Lower lobe of right lung (tissue), 2 donors: ENCODE data around the gene MBTPS1. TPM values are rescaled to one million over a fixed set of nuclear protein-coding genes. Genes with fewer than 3 reads are reported as not detected.
A peak's percentile ranks its signal among the peaks of the same experiment; 100 is the strongest.

Experiments used
- ATAC-seq, 2 donors: fragments of 200-7000 bp; cut with Tn5 transposase; one replicate each; pipeline ENCODE4 v1.9.1; 2020 to 2022; ENCODE audit warnings: mild to moderate bottlenecking in 2 of 2, moderate library complexity in 2 of 2
- DNase-seq: peaks from one replicate; pipeline ENCODE4 v3.0.0-alpha.2; 2020
- H3K27ac ChIP-seq: fragments of 200-600 bp; one replicate; pipeline ENCODE4 v1.8.0; 2022
- H3K27me3 ChIP-seq: fragments of 200-600 bp; one replicate; pipeline ENCODE4 v1.8.0; 2022; ENCODE audit warnings: low read depth
- H3K36me3 ChIP-seq: fragments of 200-600 bp; one replicate; pipeline ENCODE4 v1.8.0; 2022; ENCODE audit warnings: mild to moderate bottlenecking
- H3K4me1 ChIP-seq: fragments of 200-600 bp; one replicate; pipeline ENCODE4 v1.8.0; 2022
- H3K4me3 ChIP-seq: fragments of 200-600 bp; one replicate; pipeline ENCODE4 v1.8.0; 2022; ENCODE audit warnings: mild to moderate bottlenecking
- H3K9me3 ChIP-seq: fragments of 200-600 bp; one replicate; pipeline ENCODE4 v1.8.0; 2022
- CTCF ChIP-seq: fragments of 200-600 bp; IDR thresholded peaks from one replicate; pipeline ENCODE4 v1.8.0; 2022; ENCODE audit warnings: antibody characterized with exemption, mild to moderate bottlenecking
- intact Hi-C: fragments of 100-400 bp; cut with DNase I; formaldehyde crosslinking; loops from one replicate; pipeline ENCODE4 v1.11.0; 2022
- total RNA-seq: library from RNA; stranded (reverse); fragmentation: NEBNext Ultra II Directional; extraction: Animal tissue kit (Norgen Biotek cat#: 25700); gene quantifications from one replicate; pipeline ENCODE4 v1.2.1, GENCODE V29; 2021
- donor health status: DM: no; HTN: yes; CAD: no; lungs with severe emphysema.

MBTPS1 gene
- total RNA-seq, 1 donor from 2014 or later = 94.7 TPM

DNA sequence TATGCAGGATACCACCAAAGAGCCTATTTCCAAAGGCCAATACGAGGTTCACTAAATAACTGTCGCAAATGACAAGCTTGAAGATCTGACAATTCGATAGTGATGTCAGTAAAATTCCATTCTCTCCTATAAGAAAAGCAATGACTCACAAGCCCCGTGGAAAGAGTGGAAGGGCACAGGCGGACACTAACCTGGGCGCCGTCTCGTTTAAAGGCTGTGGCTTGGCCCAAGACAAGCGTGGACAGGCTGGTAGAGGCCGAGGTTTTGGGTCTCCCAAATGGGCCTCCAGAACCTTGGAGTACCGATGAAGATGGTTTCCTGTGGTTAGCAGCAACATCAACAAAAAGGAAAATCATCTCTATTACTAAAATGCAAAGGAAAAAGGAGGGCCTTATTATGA lies 57.6 kb downstream of the MBTPS1 start:
- peaks cover 100% of the 10 kb centered on the region for H3K36me3 ChIP-seq
- H3K4me1 ChIP-seq = no peaks in the 10 kb centered on the region
- DNase-seq (no peak), ATAC-seq (no peak)
- H3K4me3 ChIP-seq = no peak overlapping the region
- H3K9me3 ChIP-seq = no peaks in the 10 kb centered on the region
- intact Hi-C loops = no loop called here
- H3K27me3 ChIP-seq = no peaks in the 10 kb centered on the region
- no peak for TF ChIP-seq CTCF
- no peak overlapping the region for H3K27ac ChIP-seq

DNA sequence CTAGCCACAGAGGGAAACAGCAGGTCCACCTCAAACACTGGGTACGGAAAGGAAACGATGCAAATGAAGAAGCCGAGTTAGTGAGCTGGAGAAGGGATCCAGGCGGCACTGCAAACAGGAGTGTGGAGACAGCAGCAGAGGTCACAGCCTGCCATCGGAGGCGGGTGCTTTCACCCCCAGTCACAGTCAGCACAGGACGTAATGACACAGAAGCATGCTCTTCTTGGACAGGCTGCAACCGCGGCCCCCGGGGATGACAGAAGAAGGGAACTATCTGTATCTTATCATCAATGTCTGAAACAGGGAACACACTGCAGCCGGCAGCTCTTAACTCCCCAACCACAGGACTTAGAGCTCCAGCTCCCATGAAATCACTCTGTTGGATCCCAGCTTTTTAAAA lies 58.1 kb downstream of the MBTPS1 start:
- intact Hi-C loops = no loop called here
- Histone ChIP-seq H3K9me3 (no peaks in the 10 kb centered on the region), H3K36me3 (peaks cover 100% of the 10 kb centered on the region), H3K27ac (no peak overlapping the region), H3K4me1 (no peaks in the 10 kb centered on the region), H3K4me3 (no peak overlapping the region), H3K27me3 (no peaks in the 10 kb centered on the region)
- ATAC-seq (no peak), DNase-seq (no peak)
- TF ChIP-seq CTCF = no peak

GRCh38 chr16:84058211-84058610 lies 58.5 kb downstream of the MBTPS1 start:
- intact Hi-C loops = no loop called here
- H3K4me3 ChIP-seq = no peak overlapping the region
- no peaks in the 10 kb centered on the region for H3K27me3 ChIP-seq
- no peaks in the 10 kb centered on the region for H3K9me3 ChIP-seq
- H3K27ac ChIP-seq = no peak overlapping the region
- no peak for TF ChIP-seq CTCF
- H3K36me3 ChIP-seq = peaks cover 100% of the 10 kb centered on the region
- no peaks in the 10 kb centered on the region for H3K4me1 ChIP-seq
- ATAC-seq (no peak), DNase-seq (no peak)

DNA sequence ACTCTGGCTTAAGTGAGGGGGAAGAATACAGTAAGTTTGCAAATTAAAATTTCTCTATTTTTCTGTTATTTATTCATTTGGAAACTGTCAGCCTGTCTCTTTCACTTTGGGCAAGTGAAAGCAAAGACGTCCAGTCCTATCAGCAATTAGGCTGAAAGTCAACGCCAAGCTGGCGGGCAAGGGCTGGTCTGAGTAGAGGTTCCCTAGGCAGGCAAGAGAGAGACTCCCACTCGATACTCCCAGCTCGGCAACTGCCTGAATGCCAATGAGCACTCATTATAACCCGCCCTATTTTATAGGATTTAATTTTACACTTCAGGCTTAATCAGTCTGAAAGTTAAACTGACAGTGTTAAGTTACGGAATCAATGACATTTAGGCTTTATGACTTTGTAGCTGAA lies 59.8 kb downstream of the MBTPS1 start:
- Histone ChIP-seq H3K9me3 (no peaks in the 10 kb centered on the region), H3K27ac (no peak overlapping the region), H3K27me3 (no peaks in the 10 kb centered on the region), H3K4me3 (no peak overlapping the region), H3K36me3 (peaks cover 100% of the 10 kb centered on the region), H3K4me1 (no peaks in the 10 kb centered on the region)
- TF ChIP-seq CTCF = no peak
- DNase-seq (no peak), ATAC-seq (no peak)
- intact Hi-C loops = no loop called here

DNA sequence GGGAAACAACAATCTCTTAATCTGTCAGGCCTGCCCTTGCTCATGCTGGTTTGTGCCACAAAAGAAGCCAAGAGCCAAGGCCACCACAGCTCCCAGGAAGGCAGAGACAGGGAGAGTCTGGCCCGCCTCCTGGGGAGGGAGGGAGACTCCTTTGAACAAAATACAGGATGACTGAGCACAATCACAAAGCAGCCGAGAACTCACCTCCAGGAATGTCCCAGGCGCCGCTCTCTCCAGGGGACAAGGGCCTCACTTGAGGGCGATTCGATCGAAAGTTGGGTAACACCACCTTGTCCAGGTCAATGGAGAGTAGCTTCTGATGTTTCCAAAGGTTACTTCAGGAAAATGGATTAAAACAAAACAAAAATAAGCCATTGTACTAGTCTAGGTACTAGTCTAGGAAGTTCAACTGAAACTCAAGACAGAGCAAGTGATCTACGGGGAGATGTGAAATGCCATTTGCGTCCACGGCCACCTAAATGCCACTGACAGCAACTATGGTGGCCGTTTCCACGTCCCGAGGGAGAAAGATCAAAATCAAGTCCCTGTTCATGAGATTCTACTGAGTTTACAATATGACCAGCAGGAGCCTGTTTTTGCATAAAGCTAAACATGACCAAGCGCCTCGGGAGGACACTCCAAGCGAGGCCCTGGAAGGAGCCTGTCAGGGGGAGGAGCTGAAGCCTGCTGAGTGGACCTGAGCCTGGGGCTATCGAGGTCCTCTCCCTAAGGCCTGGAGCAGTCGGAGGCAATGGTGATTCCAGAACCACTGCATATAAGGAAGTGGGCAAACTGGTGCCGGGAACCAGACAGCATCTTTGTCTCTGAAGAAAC lies 60.7 kb downstream of the MBTPS1 start:
- peaks cover 91% of the 10 kb centered on the region for H3K36me3 ChIP-seq
- no peak overlapping the region for H3K4me3 ChIP-seq

More for the DNA sequence above, 60.7 kb downstream of the MBTPS1 start:
- no peak overlapping the region for H3K27ac ChIP-seq
- H3K27me3 ChIP-seq = no peaks in the 10 kb centered on the region
- no peaks in the 10 kb centered on the region for H3K9me3 ChIP-seq
- ATAC-seq (peak in 1 of 2 donors; percentile 43), DNase-seq (no peak)
- TF ChIP-seq CTCF = no peak
- intact Hi-C loops = no loop called here
- no peaks in the 10 kb centered on the region for H3K4me1 ChIP-seq
